Measurements from ENCODE around the gene DBNDD2. TPM values are rescaled to one million over a fixed set of nuclear protein-coding genes. Genes with fewer than 3 reads are reported as not detected.

The DBNDD2 gene
- total and polyA plus RNA-seq, 2 experiments from 2014 or later, result 25.8 to 62.5 TPM

DNA sequence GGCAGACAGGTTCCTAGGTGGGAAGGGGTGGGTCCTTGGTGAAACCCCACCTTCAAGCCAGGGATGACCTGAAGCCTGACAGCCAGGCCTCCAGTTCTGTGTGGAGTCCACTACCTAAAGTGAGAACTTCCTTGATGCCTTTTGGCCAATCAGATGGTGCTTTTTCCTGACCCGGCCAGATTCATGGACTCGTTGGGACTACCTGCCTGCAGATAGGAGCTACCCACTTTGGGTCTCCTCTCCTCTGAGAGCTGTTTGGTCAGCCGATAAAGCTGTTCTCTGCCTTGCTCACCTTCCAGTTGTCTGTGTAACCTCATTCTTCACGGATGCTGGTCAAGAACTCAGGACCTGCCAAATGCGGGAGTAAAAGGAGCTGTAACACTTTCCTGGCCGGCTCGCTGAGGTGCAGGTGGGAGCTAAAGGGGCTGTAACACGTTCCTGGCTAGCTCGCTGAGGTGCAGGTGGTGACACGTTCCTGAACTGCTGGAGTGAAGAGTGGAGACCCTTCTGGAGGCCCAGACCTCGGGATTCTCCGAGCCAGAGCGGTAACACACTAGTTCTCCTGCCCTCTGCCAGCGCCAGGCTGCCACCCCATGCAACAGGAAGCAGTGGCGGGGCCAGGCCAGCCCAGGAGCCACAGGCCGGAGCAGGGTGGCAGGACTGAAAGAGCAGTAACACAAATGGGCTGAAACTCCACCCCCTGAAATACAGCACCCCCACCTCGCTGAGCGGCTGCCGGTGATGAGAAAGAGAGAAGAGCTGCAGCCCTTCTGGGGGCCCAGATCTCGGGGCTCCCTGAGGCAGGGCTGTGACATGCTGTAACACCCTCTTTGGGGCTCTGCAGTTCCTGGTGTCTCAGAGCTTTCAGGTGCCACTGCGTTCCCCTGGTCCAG is 13.6 kb upstream of the DBNDD2 start:
- H3K27me3 Mint-ChIP-seq (ENCODE audit: insufficient read depth, low read depth, poor library complexity), result no peaks in the 10 kb centered on the region
- H3K4me1 Mint-ChIP-seq, result no peaks in the 10 kb centered on the region
- no peak overlapping the region for H3K27ac ChIP-seq (ENCODE audit: low read depth)
- no peak overlapping the region for H3K4me3 ChIP-seq
- H3F3A ChIP-seq (replicated peaks; ENCODE audit: low read depth), result no peaks in the 10 kb centered on the region
- no peaks in the 10 kb centered on the region for H3K79me2 ChIP-seq (replicated peaks; ENCODE audit: insufficient read depth)
- H3K27me3 ChIP-seq (ENCODE audit: insufficient read depth), result no peaks in the 10 kb centered on the region
- no peak overlapping the region for H3K4me3 Mint-ChIP-seq
- H3K4me2 ChIP-seq, result no peak overlapping the region
- no peak overlapping the region for H2AFZ ChIP-seq
- no peaks in the 10 kb centered on the region for H3K36me3 Mint-ChIP-seq (ENCODE audit: low read depth)
- no peak for ATAC-seq
- no peaks in the 10 kb centered on the region for H4K20me1 ChIP-seq (replicated peaks; ENCODE audit: insufficient read depth)
- no peak for DNase-seq (ENCODE audit: low spot score)
- no peaks in the 10 kb centered on the region for H3K9me2 ChIP-seq (ENCODE audit: insufficient read depth)
- H3K27ac Mint-ChIP-seq, result no peak overlapping the region
- TF ChIP-seq EZH2 (IDR thresholded peaks at IDR 0.05; ENCODE audit: low read depth, unreplicated experiment), result no peak
- TF ChIP-seq STAT1 (IDR thresholded peaks at IDR 0.05; ENCODE audit: unreplicated experiment), result no peak
- no peak for TF ChIP-seq ZNF114 (CRISPR knock-in tag; IDR thresholded peaks at IDR 0.05)
- TF ChIP-seq, protein P1, sequence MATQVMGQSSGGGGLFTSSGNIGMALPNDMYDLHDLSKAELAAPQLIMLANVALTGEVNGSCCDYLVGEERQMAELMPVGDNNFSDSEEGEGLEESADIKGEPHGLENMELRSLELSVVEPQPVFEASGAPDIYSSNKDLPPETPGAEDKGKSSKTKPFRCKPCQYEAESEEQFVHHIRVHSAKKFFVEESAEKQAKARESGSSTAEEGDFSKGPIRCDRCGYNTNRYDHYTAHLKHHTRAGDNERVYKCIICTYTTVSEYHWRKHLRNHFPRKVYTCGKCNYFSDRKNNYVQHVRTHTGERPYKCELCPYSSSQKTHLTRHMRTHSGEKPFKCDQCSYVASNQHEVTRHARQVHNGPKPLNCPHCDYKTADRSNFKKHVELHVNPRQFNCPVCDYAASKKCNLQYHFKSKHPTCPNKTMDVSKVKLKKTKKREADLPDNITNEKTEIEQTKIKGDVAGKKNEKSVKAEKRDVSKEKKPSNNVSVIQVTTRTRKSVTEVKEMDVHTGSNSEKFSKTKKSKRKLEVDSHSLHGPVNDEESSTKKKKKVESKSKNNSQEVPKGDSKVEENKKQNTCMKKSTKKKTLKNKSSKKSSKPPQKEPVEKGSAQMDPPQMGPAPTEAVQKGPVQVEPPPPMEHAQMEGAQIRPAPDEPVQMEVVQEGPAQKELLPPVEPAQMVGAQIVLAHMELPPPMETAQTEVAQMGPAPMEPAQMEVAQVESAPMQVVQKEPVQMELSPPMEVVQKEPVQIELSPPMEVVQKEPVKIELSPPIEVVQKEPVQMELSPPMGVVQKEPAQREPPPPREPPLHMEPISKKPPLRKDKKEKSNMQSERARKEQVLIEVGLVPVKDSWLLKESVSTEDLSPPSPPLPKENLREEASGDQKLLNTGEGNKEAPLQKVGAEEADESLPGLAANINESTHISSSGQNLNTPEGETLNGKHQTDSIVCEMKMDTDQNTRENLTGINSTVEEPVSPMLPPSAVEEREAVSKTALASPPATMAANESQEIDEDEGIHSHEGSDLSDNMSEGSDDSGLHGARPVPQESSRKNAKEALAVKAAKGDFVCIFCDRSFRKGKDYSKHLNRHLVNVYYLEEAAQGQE (IDR thresholded peaks at IDR 0.05; ENCODE audit: unreplicated experiment), result no peak
- no peak for TF ChIP-seq EZH2phosphoT487 (IDR thresholded peaks at IDR 0.05; ENCODE audit: unreplicated experiment)
- no peaks in the 10 kb centered on the region for H3K4me1 ChIP-seq (ENCODE audit: insufficient read depth)
- peaks cover 3% of the 10 kb centered on the region for H3K9me3 Mint-ChIP-seq
- H3K36me3 ChIP-seq (ENCODE audit: insufficient read depth), result no peaks in the 10 kb centered on the region

DNA sequence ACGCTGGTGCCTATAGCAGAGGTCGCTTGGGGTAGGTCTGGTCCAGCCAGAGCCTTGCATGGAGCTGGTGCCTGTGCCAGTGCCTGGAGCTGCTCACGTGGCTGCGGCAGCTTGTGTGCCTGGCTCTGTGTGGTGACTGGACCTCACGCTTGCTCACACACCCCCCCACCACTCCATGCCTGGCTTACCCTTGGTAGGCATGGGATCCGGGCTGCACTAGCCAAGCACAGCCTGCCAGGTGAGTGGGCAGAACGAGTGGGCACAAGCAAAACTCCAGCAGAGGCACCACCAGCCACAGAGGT is 13.0 kb upstream of the DBNDD2 start:
- H3K27me3 ChIP-seq (ENCODE audit: insufficient read depth), result no peaks in the 10 kb centered on the region
- no peak overlapping the region for H3K27ac Mint-ChIP-seq
- no peak overlapping the region for H3K4me3 ChIP-seq
- no peaks in the 10 kb centered on the region for H3F3A ChIP-seq (replicated peaks; ENCODE audit: low read depth)
- H3K4me2 ChIP-seq, result no peak overlapping the region
- ATAC-seq (no peak), DNase-seq (ENCODE audit: low spot score) (no peak)
- H4K20me1 ChIP-seq (replicated peaks; ENCODE audit: insufficient read depth), result no peaks in the 10 kb centered on the region
- H3K27ac ChIP-seq (ENCODE audit: low read depth), result no peak overlapping the region
- H3K79me2 ChIP-seq (replicated peaks; ENCODE audit: insufficient read depth), result no peaks in the 10 kb centered on the region
- no peaks in the 10 kb centered on the region for H3K4me1 ChIP-seq (ENCODE audit: insufficient read depth)
- H2AFZ ChIP-seq, result no peak overlapping the region
- peaks cover 9% of the 10 kb centered on the region for H3K9me3 Mint-ChIP-seq
- H3K9me2 ChIP-seq (ENCODE audit: insufficient read depth), result no peaks in the 10 kb centered on the region
- no peaks in the 10 kb centered on the region for H3K4me1 Mint-ChIP-seq
- no peak overlapping the region for H3K4me3 Mint-ChIP-seq
- no peaks in the 10 kb centered on the region for H3K36me3 ChIP-seq (ENCODE audit: insufficient read depth)
- H3K36me3 Mint-ChIP-seq (ENCODE audit: low read depth), result peaks cover 6% of the 10 kb centered on the region
- H3K27me3 Mint-ChIP-seq (ENCODE audit: insufficient read depth, low read depth, poor library complexity), result peaks cover 5% of the 10 kb centered on the region
- TF ChIP-seq, protein P1 (IDR thresholded peaks at IDR 0.05; ENCODE audit: unreplicated experiment), result no peak
- TF ChIP-seq ZNF331 (CRISPR knock-in tag; IDR thresholded peaks at IDR 0.05; ENCODE audit: low read depth), result no peak
- TF ChIP-seq STAT1 (IDR thresholded peaks at IDR 0.05; ENCODE audit: unreplicated experiment), result no peak
- TF ChIP-seq, protein P2, sequence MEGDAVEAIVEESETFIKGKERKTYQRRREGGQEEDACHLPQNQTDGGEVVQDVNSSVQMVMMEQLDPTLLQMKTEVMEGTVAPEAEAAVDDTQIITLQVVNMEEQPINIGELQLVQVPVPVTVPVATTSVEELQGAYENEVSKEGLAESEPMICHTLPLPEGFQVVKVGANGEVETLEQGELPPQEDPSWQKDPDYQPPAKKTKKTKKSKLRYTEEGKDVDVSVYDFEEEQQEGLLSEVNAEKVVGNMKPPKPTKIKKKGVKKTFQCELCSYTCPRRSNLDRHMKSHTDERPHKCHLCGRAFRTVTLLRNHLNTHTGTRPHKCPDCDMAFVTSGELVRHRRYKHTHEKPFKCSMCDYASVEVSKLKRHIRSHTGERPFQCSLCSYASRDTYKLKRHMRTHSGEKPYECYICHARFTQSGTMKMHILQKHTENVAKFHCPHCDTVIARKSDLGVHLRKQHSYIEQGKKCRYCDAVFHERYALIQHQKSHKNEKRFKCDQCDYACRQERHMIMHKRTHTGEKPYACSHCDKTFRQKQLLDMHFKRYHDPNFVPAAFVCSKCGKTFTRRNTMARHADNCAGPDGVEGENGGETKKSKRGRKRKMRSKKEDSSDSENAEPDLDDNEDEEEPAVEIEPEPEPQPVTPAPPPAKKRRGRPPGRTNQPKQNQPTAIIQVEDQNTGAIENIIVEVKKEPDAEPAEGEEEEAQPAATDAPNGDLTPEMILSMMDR (conservative IDR thresholded peaks at IDR 0.05; ENCODE audit: low read depth in 2 of 2), result no peak
- no peak for TF ChIP-seq NANOG (IDR thresholded peaks at IDR 0.05; ENCODE audit: borderline replicate concordance)
- no peak for TF ChIP-seq EZH2 (IDR thresholded peaks at IDR 0.05; ENCODE audit: low read depth, unreplicated experiment)
- no peak for TF ChIP-seq POLR2AphosphoS5 (IDR thresholded peaks at IDR 0.05; ENCODE audit: low read depth)
- no peak for TF ChIP-seq JUNB (IDR thresholded peaks at IDR 0.05; ENCODE audit: unreplicated experiment)
- no peak for TF ChIP-seq EZH2phosphoT487 (IDR thresholded peaks at IDR 0.05; ENCODE audit: unreplicated experiment)
- TF ChIP-seq, protein P3, sequence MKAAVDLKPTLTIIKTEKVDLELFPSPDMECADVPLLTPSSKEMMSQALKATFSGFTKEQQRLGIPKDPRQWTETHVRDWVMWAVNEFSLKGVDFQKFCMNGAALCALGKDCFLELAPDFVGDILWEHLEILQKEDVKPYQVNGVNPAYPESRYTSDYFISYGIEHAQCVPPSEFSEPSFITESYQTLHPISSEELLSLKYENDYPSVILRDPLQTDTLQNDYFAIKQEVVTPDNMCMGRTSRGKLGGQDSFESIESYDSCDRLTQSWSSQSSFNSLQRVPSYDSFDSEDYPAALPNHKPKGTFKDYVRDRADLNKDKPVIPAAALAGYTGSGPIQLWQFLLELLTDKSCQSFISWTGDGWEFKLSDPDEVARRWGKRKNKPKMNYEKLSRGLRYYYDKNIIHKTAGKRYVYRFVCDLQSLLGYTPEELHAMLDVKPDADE (IDR thresholded peaks at IDR 0.05), result no peak

All from GM23338 (cell line).